ENCODE measurements around the gene NBR1.
A peak's percentile ranks its signal among the peaks of the same experiment; 100 is the strongest.
"Not testable (repeated sequence)": the region's sequence is repeated elsewhere in the genome, so short reads cannot be mapped to it uniquely, and the experiment has no call there.

NBR1 gene, protein sequence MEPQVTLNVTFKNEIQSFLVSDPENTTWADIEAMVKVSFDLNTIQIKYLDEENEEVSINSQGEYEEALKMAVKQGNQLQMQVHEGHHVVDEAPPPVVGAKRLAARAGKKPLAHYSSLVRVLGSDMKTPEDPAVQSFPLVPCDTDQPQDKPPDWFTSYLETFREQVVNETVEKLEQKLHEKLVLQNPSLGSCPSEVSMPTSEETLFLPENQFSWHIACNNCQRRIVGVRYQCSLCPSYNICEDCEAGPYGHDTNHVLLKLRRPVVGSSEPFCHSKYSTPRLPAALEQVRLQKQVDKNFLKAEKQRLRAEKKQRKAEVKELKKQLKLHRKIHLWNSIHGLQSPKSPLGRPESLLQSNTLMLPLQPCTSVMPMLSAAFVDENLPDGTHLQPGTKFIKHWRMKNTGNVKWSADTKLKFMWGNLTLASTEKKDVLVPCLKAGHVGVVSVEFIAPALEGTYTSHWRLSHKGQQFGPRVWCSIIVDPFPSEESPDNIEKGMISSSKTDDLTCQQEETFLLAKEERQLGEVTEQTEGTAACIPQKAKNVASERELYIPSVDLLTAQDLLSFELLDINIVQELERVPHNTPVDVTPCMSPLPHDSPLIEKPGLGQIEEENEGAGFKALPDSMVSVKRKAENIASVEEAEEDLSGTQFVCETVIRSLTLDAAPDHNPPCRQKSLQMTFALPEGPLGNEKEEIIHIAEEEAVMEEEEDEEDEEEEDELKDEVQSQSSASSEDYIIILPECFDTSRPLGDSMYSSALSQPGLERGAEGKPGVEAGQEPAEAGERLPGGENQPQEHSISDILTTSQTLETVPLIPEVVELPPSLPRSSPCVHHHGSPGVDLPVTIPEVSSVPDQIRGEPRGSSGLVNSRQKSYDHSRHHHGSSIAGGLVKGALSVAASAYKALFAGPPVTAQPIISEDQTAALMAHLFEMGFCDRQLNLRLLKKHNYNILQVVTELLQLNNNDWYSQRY

GRCh38 chr17:43170766-43171585 is at the start of gene NBR1:
TSS of gene NBR1 (plus strand) at chr17:43171214. CDS start at chr17:43175800, 4,586 bp downstream.
- DNase-seq = peak; percentile 96

- DNase-seq = peak; percentile 97
Observed at GRCh38 chr17:43125133-43125966, 45.7 kb upstream of the NBR1 start, which contains the start of gene BRCA1. TSS of gene BRCA1 (minus strand) at chr17:43125364. CDS start at chr17:43124096, 1,268 bp downstream.

DNA sequence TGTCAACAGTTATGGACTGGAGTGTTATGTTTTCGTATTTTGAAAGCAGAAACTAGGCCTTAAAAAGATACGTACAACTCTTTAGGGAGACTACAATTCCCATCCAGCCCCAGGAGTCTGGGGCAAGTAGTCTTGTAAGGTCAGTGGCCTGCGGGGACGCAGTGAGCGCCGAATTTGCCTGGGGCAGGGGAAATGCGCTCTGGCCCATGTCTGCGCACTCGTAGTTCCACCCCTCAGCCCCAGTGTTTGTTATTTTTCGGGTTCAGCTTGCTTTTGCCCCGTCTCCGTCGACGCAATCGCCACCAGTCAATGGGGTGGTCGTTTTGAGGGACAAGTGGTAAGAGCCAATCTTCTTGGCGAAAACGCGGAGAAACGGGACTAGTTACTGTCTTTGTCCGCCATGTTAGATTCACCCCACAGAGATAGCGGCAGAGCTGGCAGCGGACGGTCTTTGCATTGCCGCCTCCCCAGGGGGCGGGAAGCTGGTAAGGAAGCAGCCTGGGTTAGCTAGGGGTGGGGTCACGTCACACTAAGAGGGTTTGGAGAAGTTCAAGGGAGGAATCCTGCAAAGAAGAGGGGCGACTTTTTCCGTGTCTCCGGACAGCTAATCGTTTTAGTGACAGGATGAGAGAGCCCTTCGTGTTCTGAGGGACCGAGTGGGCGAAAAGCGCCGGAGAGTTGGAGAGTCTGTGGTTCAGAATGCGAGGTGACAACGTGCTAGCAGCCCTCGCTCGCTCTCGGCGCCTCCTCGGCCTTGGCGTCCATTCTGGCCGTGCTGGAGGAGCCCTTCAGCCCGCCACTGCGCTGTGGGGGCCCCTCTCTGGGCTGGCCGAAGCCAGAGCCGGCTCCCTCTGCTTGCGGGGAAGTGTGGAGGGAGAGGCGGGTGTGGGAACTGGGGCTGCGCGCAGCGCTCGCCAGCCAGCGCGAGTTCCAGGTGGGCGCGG is 44.8 kb upstream of the NBR1 start:
- no peak for DNase-seq

DNA sequence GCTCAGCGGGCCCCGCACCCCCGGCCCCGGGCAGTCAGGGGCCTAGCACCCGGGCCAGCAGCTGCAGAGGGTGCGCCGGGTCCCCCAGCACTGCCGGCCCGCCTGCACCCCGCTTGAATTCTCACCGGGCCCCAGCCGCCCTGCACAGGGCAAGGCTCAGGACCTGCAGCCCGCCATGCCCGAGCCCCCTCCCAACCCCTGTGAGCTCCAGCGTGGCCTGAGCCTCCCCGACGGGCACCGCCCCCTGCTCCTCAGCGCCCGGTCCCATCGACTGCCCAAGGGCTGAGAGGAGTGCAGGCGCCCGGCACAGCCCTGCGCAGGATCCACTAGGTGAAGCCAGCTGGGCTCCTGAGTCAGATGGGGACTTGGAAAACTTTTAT is 44.1 kb upstream of the NBR1 start:
- DNase-seq = no peak

- DNase-seq = not testable (repeated sequence)
Observed at GRCh38 chr17:43127333-43127876, 43.6 kb upstream of the NBR1 start.

GRCh38 chr17:43129671-43130010 is 41.4 kb upstream of the NBR1 start:
- no peak for DNase-seq

DNA sequence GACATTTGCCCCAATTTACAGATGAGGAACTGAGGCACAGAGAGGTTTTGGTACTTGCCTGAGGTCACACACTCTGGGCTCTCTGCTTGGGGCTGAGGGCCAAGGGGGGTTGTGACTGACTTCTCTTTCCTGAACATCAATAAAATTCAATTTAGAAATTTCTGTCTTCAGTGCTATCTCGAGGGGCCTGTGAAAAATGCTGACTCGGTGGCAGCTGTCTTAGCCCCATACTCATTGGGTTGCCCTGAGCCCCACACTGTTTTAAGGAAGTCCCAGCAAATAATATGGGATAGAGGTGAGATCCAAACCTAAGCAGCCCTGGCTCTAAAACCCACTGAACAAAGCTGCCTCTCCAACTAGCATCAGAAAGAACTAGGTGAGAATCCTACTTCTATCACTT is 38.9 kb upstream of the NBR1 start:
- no peak for DNase-seq

- not testable (repeated sequence) for DNase-seq
Observed at GRCh38 chr17:43133439-43133838, 37.6 kb upstream of the NBR1 start.

GRCh38 chr17:43134774-43135453 is 36.1 kb upstream of the NBR1 start:
- no peak for DNase-seq

- DNase-seq = no peak
Observed at GRCh38 chr17:43135454-43135819, 35.6 kb upstream of the NBR1 start.

- not testable (repeated sequence) for DNase-seq
Observed at GRCh38 chr17:43136574-43136973, 34.4 kb upstream of the NBR1 start.

GRCh38 chr17:43138531-43138930 is 32.5 kb upstream of the NBR1 start:
- not testable (repeated sequence) for DNase-seq

GRCh38 chr17:43140396-43141332 is 30.4 kb upstream of the NBR1 start:
- no peak for DNase-seq

GRCh38 chr17:43142153-43142552 is 28.9 kb upstream of the NBR1 start:
- DNase-seq = no peak

DNA sequence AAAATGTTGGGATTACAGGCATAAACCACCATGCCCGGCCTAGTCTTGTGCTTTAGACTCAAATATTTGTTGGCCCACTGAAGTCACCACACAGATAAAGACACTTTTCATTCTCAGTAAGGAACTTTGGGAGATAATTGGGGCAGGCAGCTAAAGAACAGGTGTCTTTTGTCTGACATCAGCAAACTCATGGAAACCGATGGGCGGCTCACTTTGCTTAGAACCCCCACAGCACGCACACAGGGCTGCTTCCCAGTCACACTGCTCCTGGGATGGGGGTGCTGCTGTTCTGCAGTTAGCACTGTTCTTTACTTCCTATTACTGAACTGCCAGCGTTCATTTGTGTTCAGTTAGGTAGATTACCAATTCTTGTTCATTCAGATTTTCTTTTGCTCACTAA is 27.8 kb upstream of the NBR1 start:
- DNase-seq = no peak

GRCh38 chr17:43146649-43147048 is 24.4 kb upstream of the NBR1 start:
- DNase-seq = no peak

GRCh38 chr17:43151880-43152456 is 19.0 kb upstream of the NBR1 start:
- no peak for DNase-seq

- not testable (repeated sequence) for DNase-seq
Observed at GRCh38 chr17:43153197-43153835, 17.7 kb upstream of the NBR1 start.
